GM19025 (cell line): Measurements from ENCODE around the gene MGAT4A.

Experiments
- ATAC-seq: cut with Tn5 transposase; IDR thresholded peaks from one replicate; pipeline ENCODE4 v1.9.1; 2021; ENCODE audit warnings: mild to moderate bottlenecking, low read depth, moderate library complexity; ENCODE audit not compliant: unreplicated experiment

MGAT4A gene

GRCh38 chr2:98706591-98706990 is 24.3 kb downstream of the MGAT4A start:
- no peak for ATAC-seq

DNA sequence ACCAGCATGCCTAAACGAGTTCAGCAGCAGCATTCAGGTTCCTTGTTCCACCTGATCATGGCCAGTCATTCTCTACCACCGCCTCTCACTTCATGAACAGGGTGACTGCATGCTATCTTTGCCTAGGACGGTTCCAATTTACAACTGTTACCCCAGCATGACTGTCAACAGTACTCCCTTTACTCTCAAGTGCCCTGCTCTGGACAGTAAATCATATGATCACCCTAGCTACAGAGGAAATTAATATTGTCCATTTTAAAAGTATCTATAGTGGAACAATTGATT is 25.7 kb downstream of the MGAT4A start:
- no peak for ATAC-seq

DNA sequence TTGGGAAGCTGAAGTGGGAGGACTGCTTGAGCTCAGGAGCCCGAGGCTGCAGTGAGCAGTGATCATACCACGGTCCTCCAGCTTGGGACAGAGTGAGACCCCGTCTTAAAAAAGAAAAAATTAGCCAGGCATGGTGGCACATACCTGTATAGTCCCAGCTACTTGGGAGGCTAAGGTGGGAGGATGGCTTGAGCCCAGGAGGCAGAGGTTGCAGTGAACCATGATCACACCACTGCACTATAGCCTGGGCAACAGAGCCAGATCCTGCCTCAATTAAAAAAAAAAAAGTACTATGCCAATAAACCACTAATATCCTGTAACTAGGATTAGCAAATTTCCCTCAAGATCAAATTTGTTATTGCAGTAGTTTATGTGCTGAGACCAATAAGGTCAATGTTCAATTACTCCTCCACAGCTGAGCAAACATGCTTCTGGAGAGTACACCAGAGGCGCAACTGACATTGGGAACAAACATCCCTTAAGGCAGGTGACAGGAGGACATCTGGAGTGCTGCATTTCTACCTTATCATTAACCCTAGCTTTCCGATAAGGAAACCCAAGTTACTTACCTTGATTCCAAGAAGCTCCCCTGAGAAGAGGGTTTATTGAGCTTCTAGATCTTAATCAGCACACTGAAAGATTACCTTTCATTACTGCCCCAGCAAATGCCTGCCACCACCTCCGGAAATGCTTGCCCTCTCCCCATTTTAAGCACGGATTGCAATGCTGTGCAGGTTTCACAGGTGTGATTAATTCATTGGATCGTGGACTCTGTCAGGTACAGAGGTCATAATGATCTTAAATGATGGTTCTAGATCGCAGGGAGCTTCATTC is 26.2 kb downstream of the MGAT4A start:
- ATAC-seq: no peak

GRCh38 chr2:98703738-98704137 is 27.2 kb downstream of the MGAT4A start:
- no peak for ATAC-seq

GRCh38 chr2:98702858-98703620 is 27.9 kb downstream of the MGAT4A start:
- no peak for ATAC-seq

DNA sequence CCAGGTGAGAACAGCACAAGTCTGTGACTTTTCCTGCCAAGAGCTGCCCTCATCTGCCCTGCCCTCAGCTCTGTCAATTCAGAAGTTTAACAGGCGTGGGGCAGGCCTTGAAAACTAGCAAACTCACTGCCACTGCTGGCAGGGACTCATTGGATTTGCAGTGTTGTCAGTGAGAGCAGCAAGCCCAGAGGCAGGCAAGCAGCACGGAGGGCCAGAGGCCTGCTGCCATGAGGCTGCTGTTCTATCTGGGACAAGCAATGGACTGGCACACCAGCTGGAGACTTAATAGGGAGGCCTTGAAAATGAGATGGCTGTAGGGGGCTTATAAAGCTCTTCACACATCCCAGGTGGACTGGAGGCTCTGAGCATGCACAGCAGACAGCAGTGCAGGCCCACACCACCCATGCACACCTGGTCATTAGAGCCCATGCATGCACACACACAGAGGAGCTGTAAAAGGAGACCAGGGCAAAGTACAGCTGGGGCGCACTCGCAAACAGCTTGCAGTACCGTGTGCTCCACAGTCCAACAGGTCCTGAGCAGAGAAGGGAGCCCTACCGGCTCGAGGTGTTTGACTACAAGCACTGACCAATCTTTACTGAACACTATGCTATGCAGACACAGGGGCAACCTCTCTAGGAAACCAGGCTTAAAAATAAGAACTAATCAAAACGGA is 28.7 kb downstream of the MGAT4A start:
- no peak for ATAC-seq

GRCh38 chr2:98701230-98701629 is 29.7 kb downstream of the MGAT4A start:
- no peak for ATAC-seq

- no peak for ATAC-seq
These were observed 32.0 kb downstream of the MGAT4A start for GRCh38 chr2:98698896-98699295.

- ATAC-seq: no peak
These were observed 33.1 kb downstream of the MGAT4A start for GRCh38 chr2:98697651-98698337.

GRCh38 chr2:98696200-98696599 is 34.7 kb downstream of the MGAT4A start:
- no peak for ATAC-seq

DNA sequence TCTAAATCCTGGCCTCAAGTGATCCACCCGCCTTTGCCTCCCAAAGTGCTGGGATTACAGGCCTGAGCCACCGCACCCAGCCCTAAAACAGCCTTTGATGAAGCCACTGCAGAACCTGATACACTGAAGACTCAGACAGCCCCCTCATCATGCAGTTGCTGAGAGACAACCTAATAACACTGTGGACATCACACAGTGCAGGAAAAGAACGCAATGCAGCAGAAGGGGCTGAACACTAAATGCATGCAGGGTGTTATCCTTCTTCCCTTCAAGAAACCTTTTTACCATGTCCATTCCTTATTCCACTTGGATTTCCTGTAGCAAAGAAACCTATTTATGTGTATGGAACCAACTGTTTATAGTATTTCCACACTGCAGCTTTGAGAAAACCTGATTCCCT is 35.7 kb downstream of the MGAT4A start:
- ATAC-seq: no peak

DNA sequence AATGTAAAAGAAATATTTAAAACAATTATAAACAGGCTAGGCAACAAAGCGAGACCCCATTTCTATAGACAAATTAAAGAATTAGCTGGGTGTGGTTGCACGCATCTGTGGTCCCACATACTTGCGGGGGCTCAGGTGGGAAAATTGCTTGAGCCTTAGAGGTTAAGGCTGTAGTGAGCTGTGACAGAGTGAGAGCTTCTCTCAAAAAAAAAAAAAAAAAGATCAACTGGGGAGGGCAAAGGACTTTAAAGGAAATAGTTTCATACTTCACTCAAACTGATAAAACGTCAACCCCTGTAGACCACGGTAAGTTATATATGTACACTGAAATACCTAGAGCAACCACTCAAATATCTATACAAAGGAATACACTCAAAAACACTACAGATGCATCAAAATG is 37.5 kb downstream of the MGAT4A start:
- ATAC-seq: no peak

DNA sequence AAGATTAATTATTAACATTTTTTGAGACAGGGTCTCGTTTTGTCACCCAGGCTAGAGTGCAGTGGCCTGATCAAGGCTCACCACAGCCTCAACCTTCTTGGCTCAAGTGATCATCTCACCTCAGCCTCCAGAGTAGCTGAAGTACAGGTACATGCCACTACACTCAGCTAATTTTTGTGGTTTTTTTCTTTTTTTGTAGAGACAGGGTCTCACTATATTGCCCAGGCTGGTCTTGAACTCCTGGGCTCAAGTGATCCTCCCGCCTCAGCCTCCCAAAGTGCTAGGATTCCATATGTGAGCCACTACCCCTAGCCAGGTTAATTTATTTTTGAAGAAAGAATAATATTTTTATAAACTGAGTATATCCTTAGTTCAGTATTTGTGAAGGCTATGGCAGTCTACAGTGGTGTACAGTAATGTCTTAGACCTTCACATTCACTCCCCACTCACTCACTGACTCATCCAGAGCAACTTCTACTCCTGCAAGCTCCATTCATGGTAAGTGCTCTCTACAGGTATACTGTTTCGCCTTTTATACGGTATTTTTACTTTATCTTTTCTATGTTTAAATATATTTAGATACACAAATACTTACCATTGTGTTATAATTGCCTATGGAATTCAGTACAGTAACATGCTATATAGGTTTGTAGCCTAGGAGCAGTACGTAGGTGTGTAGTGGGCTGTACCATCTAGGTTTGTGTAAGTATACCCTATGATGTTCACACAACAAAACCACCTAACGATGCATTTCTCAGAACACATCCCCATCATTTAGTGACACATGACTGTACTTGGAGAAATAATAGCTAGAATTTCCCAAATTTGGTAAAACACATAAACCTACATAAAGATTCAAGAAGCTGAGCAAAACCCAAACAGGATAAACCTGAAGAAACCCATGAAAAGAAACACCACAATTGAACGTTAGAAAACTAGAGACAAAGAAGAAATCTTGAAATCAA is 38.6 kb downstream of the MGAT4A start:
- ATAC-seq: no peak

- ATAC-seq: no peak
These were observed 39.6 kb downstream of the MGAT4A start for GRCh38 chr2:98691303-98691702.

DNA sequence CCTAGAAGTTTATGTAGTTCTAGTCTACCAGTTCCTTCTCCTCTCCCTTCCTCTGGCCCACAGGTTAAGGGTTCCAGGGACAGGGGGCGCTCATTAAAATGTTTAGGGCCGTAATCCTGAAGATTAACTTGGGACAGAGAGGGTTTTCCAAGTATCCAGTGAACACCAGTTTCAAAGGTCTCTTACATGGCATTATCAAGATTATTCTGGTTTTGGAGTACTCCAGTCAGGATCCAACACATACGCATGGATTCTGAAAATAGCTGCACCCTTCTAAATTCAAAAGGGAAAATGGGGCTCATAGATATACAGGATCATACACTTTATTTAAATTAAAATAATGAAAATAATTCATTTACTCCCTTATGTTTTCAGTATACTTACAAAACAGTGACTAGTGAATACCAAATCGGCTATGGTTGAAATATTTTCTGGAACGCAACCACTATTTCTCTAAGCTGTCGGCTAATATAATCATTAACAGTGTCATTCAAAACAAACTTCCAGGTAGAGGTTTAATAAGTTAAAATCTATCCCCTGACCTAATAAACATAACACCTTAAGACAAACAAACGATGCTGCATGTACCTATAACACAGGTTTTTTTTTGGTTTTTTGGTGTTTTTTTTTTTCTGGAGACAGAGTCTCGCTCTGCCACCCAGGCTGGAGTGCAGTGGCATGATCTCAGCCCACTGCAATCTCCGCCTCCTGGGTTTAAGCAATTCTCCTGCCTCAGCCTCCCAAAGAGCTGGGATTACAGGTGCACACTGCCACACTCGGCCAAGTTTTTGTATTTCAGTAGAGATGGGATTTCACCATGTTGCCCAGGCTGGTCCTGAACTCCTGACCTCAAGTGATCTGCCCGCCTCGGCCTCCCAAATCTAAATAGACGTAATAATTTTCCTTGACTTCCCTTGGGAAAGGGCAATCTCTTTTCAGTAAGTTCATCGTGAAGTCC is 44.7 kb downstream of the MGAT4A start:
- no peak for ATAC-seq

GRCh38 chr2:98683728-98684127 is 47.2 kb downstream of the MGAT4A start:
- ATAC-seq: no peak

DNA sequence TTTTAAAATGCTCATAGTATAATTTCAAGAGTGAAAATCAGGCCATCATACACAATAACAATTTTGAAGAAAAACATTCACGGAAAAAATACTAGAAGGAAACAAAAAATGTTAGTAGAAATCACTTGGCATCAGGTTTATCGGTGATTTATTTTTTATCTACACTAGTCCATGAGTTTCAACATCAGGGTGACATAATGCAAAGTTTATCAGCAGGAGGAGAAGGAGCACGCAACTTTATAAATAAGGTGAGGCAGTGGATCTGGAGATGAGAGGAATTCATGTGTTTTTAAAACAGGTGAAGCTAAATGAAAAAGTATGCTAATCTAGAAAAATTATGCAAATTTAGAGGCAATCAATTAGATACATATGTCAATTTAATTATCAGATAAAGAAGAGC is 54.2 kb downstream of the MGAT4A start:
- ATAC-seq: no peak

DNA sequence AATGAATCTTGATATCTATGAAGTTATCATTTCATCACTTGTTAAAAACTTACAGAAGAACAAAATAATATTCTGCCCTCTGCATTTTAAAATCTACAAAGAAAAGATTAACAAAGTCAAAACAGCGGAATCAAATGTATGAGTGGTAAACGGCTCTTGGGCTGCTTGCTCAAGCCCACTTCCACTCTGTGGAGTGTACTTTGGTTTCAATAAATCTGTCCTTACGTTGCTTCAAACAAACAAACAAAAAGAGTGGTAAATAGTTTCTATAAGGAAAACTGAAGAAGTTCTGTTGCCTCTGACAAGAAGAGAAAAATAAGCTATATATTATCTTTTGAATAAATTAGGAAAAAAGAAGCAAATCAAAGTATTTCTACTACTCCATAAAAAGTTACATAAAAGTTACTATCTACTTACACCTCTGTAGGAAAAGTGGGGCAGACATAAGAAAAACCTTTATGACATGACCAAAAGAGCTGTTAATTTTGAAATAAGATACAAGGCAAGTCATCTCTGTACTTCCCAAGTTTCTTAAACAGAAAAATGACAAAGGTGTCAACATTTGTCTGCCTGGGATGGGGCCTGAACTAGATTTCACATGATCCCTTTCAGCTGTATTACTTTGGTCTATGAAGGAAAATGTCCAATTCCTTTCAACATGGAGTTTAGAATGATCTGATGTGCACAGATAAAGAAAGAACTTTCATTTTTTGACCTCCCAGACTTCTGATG is 56.5 kb downstream of the MGAT4A start:
- ATAC-seq: no peak
